Ovary (tissue), 9 donors: ENCODE measurements around the gene MTUS2. TPM values are rescaled to one million over a fixed set of nuclear protein-coding genes. Genes with fewer than 3 reads are reported as not detected.

Experiments used
- DNase-seq, 5 donors: peaks; one replicate each; pipeline ENCODE4 v3.0.0-alpha.2; 2019 to 2020
- H3K27ac ChIP-seq, 2 donors: fragments of 200-600 bp; one replicate each; pipeline versions ENCODE4 v1.5.1 to v1.8.0; 2019 to 2022
- H3K27me3 ChIP-seq: fragments of 200-600 bp; one replicate; pipeline ENCODE4 v1.8.0; 2022
- H3K36me3 ChIP-seq: fragments of 200-600 bp; sonication (generic); one replicate; pipeline ENCODE4 v1.5.1; 2019
- H3K4me1 ChIP-seq: one replicate; pipeline ENCODE4 v1.8.1; 2013; ENCODE audit warnings: mild to moderate bottlenecking, moderate library complexity; ENCODE audit not compliant: insufficient read depth
- H3K4me3 ChIP-seq: fragments of 200-600 bp; sonication (generic); one replicate; pipeline ENCODE4 v1.5.1; 2017
- H3K9me3 ChIP-seq, 2 donors: fragments of 200-600 bp in 1 of 2; sonication (generic) in 1 of 2; one replicate each; pipeline versions ENCODE4 v1.5.1 to v1.8.1; 2013 to 2019; ENCODE audit warnings: mild to moderate bottlenecking in 1 of 2, moderate library complexity in 1 of 2
- CTCF ChIP-seq, 3 donors: fragments of 450-650 bp in 2 of 3; fragments of 200-600 bp in 1 of 3; IDR thresholded peaks; one replicate each; pipeline versions ENCODE4 v1.5.1 to v1.8.0; 2016 to 2022; ENCODE audit warnings: antibody characterized with exemption in 3 of 3, mild to moderate bottlenecking in 1 of 3
- EP300 ChIP-seq: sonication (generic); formaldehyde crosslinking; IDR thresholded peaks from one replicate; pipeline ENCODE4 v1.6.1; 2017; ENCODE audit warnings: antibody characterized with exemption
- POLR2A ChIP-seq: fragments of 450-650 bp; IDR thresholded peaks from one replicate; pipeline ENCODE4 v1.6.1; 2017; ENCODE audit warnings: antibody characterized with exemption, mild to moderate bottlenecking, moderate library complexity
- WGBS, 3 donors: extraction: QIAGEN DNeasy Blood & Tissue Kit in 1 of 3; methylation state at CpG; one replicate each; pipeline versions ENCODE4 v1.1.5 to v1.1.7; 2013 to 2017; 5-methylcytosine and 5-hydroxymethylcytosine counted together
- intact Hi-C, 4 donors: fragments of 100-400 bp; cut with DNase I; formaldehyde crosslinking; loops; one replicate each; pipeline versions ENCODE4 v1.11.0 to v1.15.1; 2022 to 2023
- polyA plus RNA-seq, 2 donors: library from polyadenylated mRNA; stranded (reverse); fragments of 200-250 nt in 1 of 2; fragments of 350-450 nt in 1 of 2; fragmentation: Illumina TruSeq in 1 of 2; extraction: RNeasy Lipid Tissue Mini Kit (QIAGEN cat#74804) in 1 of 2; gene quantifications; one replicate each; pipeline ENCODE4 v1.2.3, GENCODE V29; 2013 to 2014
- total RNA-seq, 7 donors: library from RNA; depleted of rRNA in 2 of 7; stranded (reverse); fragments of >200 nt in 2 of 7; fragmentation: NEBNext Ultra II Directional in 3 of 7; extraction: Animal tissue kit (Norgen Biotek cat#: 25700) in 3 of 7; gene quantifications; one replicate each; pipeline versions ENCODE4 v1.1.0 to v1.2.4, GENCODE V29; 2016 to 2023
- donor health status: DM: no; HTN: no; CAD: no; lungs with moderate emphysema.
- donor health status: DM: no; HTN: no; CAD: no.
- donor health status: Bipolar disorder and iron deficiency.
- donor health status: DM: yes; HTN: yes; CAD: no.
- donor health status: DM: no; HTN: no; CAD: no.
- donor health status: DM: yes; HTN: yes; CAD: no.

The MTUS2 gene
- total and polyA plus RNA-seq, 9 donors: 1.5 to 8.7 (median 5.4) TPM

- Histone ChIP-seq H3K27ac (no peak overlapping the region), H3K4me3 (no peak overlapping the region), H3K27me3 (no peaks in the 10 kb centered on the region), H3K4me1 (no peaks in the 10 kb centered on the region), H3K9me3 (no peaks in the 10 kb centered on the region), H3K36me3 (no peaks in the 10 kb centered on the region)
- DNase-seq: peak in 1 of 5 donors; percentile 7
- 93 to 96% (median 95%) methylated on average over 14 of the region's 14 CpGs for WGBS, 3 donors
- no peak for TF ChIP-seq POLR2A
- TF ChIP-seq CTCF (IDR thresholded peaks at IDR 0.05): no peak
- TF ChIP-seq EP300: no peak
- intact Hi-C loops: no loop called here
These were observed 701.2 kb downstream of the MTUS2 start for GRCh38 chr13:29521336-29521735.

DNA sequence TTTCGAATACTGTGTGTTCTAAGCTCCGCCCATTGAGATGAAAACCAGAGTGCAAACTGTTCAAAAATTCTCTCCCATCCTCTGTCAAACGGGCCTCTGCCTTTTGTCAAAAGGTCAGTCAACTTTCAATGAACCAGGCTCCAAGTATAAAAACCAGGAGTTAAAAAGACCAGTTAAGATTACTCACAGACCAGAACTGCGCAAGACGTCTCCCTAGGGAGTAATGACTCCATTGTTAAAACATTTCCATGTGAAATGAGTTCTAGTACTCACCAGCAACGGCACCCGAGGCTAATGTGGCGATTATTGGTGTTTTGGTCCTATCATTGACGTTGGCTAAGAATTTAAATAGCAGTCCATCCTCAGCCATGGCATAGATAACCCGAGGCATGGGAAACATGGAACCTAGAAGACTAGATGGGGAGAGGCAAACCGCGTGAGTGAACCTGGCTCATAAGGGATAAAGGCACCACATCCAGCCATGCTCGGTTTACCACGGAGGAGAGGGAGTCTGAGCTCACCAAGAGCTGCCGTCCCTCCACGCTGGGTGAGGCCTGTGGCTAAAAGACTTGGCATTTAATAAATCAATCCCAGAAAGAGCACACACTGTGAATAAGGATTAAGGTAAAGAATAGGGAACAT, 702.0 kb downstream of the MTUS2 start:
- no peak overlapping the region for H3K27ac ChIP-seq
- intact Hi-C loops: no loop called here
- H3K27me3 ChIP-seq: no peaks in the 10 kb centered on the region
- DNase-seq: peak in 2 of 5 donors; percentile 13 to 51
- no peak overlapping the region for H3K4me3 ChIP-seq
- no peaks in the 10 kb centered on the region for H3K9me3 ChIP-seq
- no peaks in the 10 kb centered on the region for H3K36me3 ChIP-seq
- WGBS, 3 donors: 79 to 92% (median 91%) methylated on average over 16 of the region's 16 CpGs
- no peaks in the 10 kb centered on the region for H3K4me1 ChIP-seq
- TF ChIP-seq EP300 (no peak), POLR2A (no peak), CTCF (IDR thresholded peaks at IDR 0.05) (no peak)

DNA sequence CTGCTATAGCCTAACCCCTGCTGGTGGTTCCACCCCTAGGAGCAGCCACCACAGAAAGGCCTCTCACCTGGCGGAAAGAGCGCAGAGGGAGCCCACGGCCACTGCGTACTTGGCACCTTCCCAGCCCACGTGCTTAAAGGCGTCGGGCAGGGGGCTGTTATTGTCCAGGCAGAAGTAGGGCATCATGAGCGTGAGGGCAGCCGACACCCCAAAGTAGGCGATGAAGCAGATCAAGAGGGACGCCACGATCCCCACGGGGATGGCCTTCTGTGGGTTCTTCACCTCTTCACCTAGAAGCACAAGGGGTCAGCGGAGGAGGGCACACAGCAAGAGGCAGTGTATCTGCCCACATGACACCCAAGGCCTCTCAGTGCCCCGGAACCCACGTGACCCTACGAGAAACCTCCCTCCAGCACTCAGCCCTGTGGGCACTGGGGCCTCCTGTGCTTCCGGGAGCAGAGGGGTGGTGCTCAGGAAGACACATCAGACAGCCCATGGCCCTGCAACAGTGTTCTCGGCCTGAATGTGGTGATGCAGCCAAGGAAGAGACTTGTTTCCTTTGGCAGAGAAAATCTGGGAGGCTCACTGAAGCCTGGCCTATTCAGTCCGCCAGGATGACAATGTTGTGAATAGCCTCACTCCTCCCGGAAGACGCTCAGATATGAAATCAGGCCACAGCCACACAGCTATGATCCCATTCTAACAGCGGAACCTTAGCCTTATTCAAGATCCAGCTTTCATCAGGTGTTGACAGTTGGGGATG, 703.2 kb downstream of the MTUS2 start:
- no peak overlapping the region for H3K27ac ChIP-seq
- no peaks in the 10 kb centered on the region for H3K27me3 ChIP-seq
- H3K4me1 ChIP-seq: no peaks in the 10 kb centered on the region
- 93 to 94% (median 93%) methylated on average over 23 of the region's 23 CpGs for WGBS, 3 donors
- DNase-seq: peak in 1 of 5 donors; percentile 31
- no peak overlapping the region for H3K4me3 ChIP-seq
- H3K9me3 ChIP-seq: no peaks in the 10 kb centered on the region
- no peaks in the 10 kb centered on the region for H3K36me3 ChIP-seq
- intact Hi-C loops: no loop called here
- no peak for TF ChIP-seq EP300
- TF ChIP-seq CTCF (IDR thresholded peaks at IDR 0.05): no peak
- no peak for TF ChIP-seq POLR2A

- intact Hi-C loops: no loop called here
- H3K36me3 ChIP-seq: no peaks in the 10 kb centered on the region
- TF ChIP-seq EP300 (no peak), POLR2A (no peak)
These were observed 704.0 kb downstream of the MTUS2 start for GRCh38 chr13:29524176-29524575.

DNA sequence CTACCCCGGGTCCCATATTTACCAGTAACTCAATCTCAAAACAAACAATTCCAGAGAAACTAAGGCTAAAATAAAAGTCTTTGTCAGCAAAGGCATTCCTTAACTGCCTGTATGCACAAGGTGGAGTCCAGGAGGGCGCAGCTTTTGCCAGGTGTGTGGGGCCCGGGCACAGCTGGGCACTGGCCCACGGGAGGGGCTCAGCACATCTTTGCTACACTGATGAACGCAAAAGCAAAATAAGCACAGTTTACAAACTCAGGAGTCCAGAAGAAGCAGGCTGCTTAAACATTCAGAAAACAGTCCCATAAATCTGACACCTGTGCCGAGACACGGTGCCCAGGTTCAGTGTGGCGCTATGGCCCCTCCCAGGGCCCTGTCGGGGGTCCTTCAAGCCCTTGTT, 704.5 kb downstream of the MTUS2 start:
- WGBS, 3 donors: 88 to 95% (median 90%) methylated on average over 9 of the region's 9 CpGs
- H3K27me3 ChIP-seq: no peaks in the 10 kb centered on the region
- H3K36me3 ChIP-seq: no peaks in the 10 kb centered on the region
- H3K9me3 ChIP-seq: no peaks in the 10 kb centered on the region
- no peak overlapping the region for H3K4me3 ChIP-seq
- TF ChIP-seq POLR2A: no peak
- no peak for TF ChIP-seq EP300
- TF ChIP-seq CTCF (IDR thresholded peaks at IDR 0.05): no peak
- no peak overlapping the region for H3K27ac ChIP-seq
- intact Hi-C loops: no loop called here
- H3K4me1 ChIP-seq: no peaks in the 10 kb centered on the region
- peak in 1 of 5 donors; percentile 0 for DNase-seq

More at GRCh38 chr13:29524176-29524575, 704.0 kb downstream of the MTUS2 start:
- peak in 1 of 5 donors; percentile 25 for DNase-seq
- H3K9me3 ChIP-seq: no peaks in the 10 kb centered on the region
- no peaks in the 10 kb centered on the region for H3K4me1 ChIP-seq
- WGBS, 3 donors: 86 to 93% (median 91%) methylated on average over 17 of the region's 17 CpGs
- H3K27ac ChIP-seq: no peak overlapping the region
- H3K27me3 ChIP-seq: no peaks in the 10 kb centered on the region
- H3K4me3 ChIP-seq: no peak overlapping the region
